ENCODE results near the gene APEH.

APEH gene

GRCh38 chr3:49727924-49728361 is 53.8 kb downstream of the APEH start:
- no peak for DNase-seq (ENCODE audit: low read depth)

GRCh38 chr3:49729966-49730609 is 55.9 kb downstream of the APEH start:
- no peak for DNase-seq (ENCODE audit: low read depth)

- DNase-seq (ENCODE audit: low read depth), result no peak
Measured at GRCh38 chr3:49732597-49732996, 58.4 kb downstream of the APEH start.

GRCh38 chr3:49733551-49733950 is 59.4 kb downstream of the APEH start:
- no peak for DNase-seq (ENCODE audit: low read depth)

Data from GM04503 (cell line).